ENCODE data around the gene MAP3K4. TPM values are rescaled to one million over a fixed set of nuclear protein-coding genes. Genes with fewer than 3 reads are reported as not detected.
A peak's percentile ranks its signal among the peaks of the same experiment; 100 is the strongest.

Gene MAP3K4
- total RNA-seq, 1 experiment from 2014 or later: 18.0 TPM

DNA sequence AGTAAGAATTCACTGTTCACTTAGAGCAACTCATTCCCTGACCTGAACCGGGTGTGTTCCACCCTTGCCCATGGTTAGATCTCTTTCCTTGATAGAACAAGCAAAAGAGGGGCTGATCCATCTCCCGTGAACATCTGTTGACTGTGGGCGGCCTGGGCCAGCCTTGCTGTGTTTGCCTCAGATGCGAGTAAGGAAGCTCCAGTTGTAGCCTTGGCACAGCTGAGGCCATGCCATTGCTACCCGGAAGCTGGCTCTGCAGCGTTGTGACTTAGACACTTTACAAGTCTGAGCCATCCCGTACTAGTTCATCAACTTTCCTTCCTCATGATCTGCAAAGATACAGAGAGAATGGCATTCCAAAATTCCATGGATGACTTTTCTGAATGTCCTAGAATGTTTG lies 139.0 kb downstream of the MAP3K4 start:
- in situ Hi-C loops (cut with HindIII; ENCODE audit: low pct_unique_long_range_greater_than_20kb, low sequenced_read_pairs): no loop called here

DNA sequence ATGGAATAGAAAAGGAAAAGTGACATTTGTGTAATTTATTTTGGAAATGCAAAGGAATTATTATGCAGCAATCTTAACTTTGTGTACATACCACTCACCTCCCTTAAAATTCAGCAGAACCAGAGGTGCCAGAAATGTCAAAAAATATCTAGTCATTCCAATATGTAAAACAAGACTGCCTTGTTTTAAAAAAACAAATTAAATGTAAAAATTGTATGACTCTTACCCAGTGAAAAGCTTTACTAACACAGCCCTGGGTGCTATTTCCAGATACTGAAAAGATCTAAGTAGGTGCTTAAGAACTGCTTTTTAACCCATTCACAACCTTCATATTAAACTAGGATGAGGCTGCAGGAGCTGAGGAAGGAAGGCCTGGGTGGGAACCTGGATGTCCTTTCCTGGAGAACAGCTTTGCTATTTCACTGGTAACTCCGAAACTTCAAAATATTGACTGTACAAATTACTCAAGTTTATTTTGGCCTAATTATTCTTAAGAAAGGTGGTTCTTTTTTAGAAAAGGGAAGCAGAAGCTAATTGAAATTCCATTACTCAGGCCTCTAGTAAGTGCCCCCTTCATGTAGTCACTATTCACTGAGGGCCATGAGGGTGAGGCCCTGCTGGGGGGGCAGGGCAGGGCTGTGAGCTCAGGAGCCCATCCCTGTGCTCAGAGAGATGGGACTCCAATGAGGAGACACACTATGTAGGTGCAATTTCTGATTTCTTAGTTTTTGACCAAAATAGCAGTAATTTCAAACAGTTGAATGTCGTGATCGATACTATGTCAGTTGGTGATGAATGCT lies 139.6 kb downstream of the MAP3K4 start:
- DNase-seq (ENCODE audit: low read depth): no peak
- in situ Hi-C loops (cut with HindIII; ENCODE audit: low pct_unique_long_range_greater_than_20kb, low sequenced_read_pairs): no loop called here

More for the DNA sequence above, 139.0 kb downstream of the MAP3K4 start:
- DNase-seq (ENCODE audit: low read depth): no peak

- DNase-seq (ENCODE audit: low read depth): no peak
- in situ Hi-C loops (cut with HindIII; ENCODE audit: low pct_unique_long_range_greater_than_20kb, low sequenced_read_pairs): no loop called here
These were observed 140.8 kb downstream of the MAP3K4 start for GRCh38 chr6:161132384-161132783.

- in situ Hi-C loops (cut with HindIII; ENCODE audit: low pct_unique_long_range_greater_than_20kb, low sequenced_read_pairs): no loop called here
These were observed 142.4 kb downstream of the MAP3K4 start for GRCh38 chr6:161133963-161134362.

DNA sequence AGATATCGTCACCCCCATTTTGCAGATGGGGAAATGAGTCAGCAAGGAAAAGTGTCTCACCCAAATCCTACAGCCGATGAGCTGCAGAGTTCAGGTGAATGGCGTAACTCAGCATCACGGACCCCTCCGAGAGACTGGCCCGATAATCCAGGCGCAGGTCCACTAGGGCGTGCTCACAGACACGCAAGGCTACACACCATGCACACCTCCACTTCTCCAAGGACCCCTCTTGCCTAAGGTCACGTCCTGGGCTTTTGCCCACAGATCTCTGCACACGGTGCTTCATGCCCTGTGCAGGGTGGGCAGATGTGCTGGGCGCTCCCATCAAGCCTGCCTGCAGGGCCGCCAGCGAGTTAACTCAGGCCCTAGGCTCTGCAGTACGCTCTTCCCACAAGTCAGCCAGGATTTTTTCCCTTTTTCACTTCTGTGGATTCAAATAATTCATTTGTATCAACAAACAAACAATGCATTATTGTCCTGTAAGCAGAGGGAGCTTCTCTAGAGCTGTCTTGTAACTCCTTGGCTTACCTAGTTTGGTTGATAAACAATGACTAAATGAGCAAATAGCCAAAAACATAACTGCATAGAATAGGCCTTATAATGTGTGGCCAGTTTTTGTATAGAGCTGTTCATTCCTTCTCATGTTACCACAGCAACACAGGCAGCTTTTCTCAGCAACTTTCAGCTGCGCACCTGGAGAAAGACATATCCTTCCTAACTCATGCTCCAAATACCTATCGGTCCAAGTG lies 143.2 kb downstream of the MAP3K4 start:
- no peak for DNase-seq (ENCODE audit: low read depth)
- in situ Hi-C loops (cut with HindIII; ENCODE audit: low pct_unique_long_range_greater_than_20kb, low sequenced_read_pairs): no loop called here

More at GRCh38 chr6:161133963-161134362, 142.4 kb downstream of the MAP3K4 start:
- DNase-seq (ENCODE audit: low read depth): no peak

- in situ Hi-C loops (cut with HindIII; ENCODE audit: low pct_unique_long_range_greater_than_20kb, low sequenced_read_pairs): no loop called here
- no peak for DNase-seq (ENCODE audit: low read depth)
These were observed 144.4 kb downstream of the MAP3K4 start for GRCh38 chr6:161135695-161136591.

GRCh38 chr6:161136655-161137054 lies 145.1 kb downstream of the MAP3K4 start:
- in situ Hi-C loops (cut with HindIII; ENCODE audit: low pct_unique_long_range_greater_than_20kb, low sequenced_read_pairs): no loop called here
- DNase-seq (ENCODE audit: low read depth): no peak

DNA sequence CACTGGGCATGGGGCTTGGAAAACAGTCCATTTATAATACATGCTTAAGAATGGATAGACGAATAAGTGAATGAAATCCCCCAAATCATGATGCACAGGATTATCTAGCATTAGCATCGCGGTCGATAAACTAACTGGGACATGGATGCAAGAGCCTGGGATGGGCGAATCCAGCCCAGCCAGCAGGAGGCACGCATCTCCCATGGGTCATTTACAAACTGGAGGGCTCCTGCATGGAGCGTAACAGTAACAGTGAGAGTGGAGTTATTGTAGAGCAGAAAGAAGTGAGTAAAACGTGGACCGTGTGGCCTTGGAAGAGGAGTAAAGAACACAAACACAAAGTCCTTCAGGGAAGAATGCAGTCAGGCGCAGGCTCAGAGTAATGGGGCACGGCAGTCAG lies 145.8 kb downstream of the MAP3K4 start:
- in situ Hi-C loops (cut with HindIII; ENCODE audit: low pct_unique_long_range_greater_than_20kb, low sequenced_read_pairs): no loop called here
- DNase-seq (ENCODE audit: low read depth): no peak

DNA sequence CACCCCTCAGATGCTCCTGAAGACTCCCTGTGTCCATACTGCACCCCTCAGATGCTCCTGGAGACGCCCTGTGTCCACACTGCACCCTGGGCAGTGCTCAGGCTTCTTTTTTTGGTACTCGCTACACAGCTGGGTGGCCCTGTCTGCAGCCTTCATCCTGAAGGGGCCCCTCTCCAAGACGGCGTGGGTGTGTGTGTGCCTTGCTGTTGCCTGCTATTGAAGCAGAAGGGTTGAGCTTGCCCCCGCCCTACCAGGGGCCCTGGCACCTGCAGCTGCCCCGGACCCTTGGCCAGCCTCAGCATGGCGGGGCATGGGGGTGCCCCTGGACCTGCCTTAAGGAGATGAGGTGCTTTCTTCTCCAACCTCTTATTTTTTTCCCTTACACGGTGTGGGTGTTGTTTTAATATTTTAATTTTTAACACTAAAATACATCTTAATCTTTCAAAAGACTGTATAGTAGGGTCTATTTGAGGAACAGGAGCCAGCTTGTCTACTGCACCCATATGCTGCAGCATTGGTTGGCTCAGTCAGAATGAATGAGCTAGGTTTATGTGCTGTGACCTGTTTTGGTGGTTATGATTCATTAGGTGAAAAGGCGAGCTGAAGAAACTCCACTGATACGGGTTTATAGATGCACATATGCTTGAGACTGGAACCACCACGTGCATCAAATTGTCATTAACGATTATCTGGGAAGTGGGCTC lies 146.4 kb downstream of the MAP3K4 start:
- in situ Hi-C loops (cut with HindIII; ENCODE audit: low pct_unique_long_range_greater_than_20kb, low sequenced_read_pairs): no loop called here
- no peak for DNase-seq (ENCODE audit: low read depth)

DNA sequence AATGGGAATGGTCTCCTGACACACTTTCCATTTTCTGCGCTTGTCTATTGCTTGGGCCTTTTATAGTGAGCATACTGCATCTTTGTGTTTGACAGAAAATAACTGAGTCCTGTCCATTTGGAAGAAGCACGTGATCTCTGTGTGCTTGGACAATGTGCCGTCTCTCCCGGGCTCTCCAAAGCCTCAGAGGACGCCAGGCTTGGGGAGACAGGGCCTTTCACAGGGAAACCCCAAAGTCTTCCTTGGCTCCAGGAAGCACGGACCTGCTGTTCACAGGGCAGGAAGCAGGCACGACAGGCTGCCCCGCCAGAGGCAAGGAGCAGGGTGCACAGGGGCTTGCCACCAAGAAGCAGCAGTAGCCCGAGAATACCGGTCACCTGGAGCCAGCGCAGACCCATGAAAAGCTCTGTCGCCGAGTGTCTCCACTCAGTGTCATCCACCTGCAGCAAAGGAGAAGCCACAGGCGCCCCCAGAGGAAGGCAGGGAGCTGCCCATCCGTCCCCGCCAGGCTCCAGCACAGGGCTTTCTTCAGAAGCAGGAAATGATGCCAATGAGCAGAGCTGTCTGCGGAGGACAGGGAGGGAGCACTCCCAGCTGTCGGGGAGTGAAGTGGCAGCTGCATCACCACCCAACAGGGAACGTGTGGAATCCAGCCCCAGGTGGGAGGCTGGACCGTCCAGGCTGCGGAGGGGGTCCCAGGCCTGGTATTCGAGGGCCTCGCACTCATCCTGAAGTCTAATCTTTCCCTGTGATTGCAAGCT lies 147.2 kb downstream of the MAP3K4 start:
- no peak for DNase-seq (ENCODE audit: low read depth)
- in situ Hi-C loops (cut with HindIII; ENCODE audit: low pct_unique_long_range_greater_than_20kb, low sequenced_read_pairs): no loop called here

GRCh38 chr6:161139304-161139765 lies 147.8 kb downstream of the MAP3K4 start:
- no peak for DNase-seq (ENCODE audit: low read depth)
- in situ Hi-C loops (cut with HindIII; ENCODE audit: low pct_unique_long_range_greater_than_20kb, low sequenced_read_pairs): no loop called here

GRCh38 chr6:161139766-161140553 lies 148.4 kb downstream of the MAP3K4 start:
- in situ Hi-C loops (cut with HindIII; ENCODE audit: low pct_unique_long_range_greater_than_20kb, low sequenced_read_pairs): no loop called here
- DNase-seq (ENCODE audit: low read depth): peak; percentile 55

DNA sequence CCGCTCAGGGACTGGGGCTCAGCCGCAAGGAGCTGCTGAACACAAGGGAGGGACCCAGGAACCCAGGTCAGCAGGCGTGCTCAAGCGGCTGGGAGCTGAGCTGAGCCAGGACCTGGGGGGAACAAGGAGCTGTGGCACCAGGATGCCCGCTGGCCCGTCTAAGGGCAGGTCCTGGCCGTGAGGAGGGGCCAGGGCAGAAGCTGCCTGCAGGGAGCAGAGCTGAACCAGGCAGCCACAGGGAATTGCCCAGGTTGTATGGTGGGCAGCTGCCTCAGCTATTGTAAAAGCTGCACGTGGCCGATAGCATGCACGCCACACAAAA lies 148.9 kb downstream of the MAP3K4 start:
- in situ Hi-C loops (cut with HindIII; ENCODE audit: low pct_unique_long_range_greater_than_20kb, low sequenced_read_pairs): no loop called here

DNA sequence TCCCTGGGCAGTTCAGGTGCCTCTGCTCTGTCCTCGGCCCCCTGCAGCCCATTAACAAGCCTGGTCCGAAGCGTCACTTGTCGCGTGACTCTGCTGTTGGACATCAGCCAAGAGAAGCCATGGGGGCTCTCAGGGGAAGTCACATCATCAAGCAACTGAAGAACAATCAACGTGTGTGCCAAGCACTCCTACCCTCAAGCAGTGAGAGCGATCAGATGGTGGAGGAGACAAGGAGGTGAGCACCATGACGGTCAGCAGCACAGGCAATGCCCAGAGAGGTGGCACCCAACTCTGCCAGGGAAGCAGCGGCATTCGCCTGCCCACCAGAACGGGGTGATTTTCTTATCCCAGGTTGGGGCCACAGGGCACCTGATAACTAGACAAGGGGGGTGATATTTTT lies 149.6 kb downstream of the MAP3K4 start:
- in situ Hi-C loops (cut with HindIII; ENCODE audit: low pct_unique_long_range_greater_than_20kb, low sequenced_read_pairs): no loop called here
- no peak for DNase-seq (ENCODE audit: low read depth)

More for the DNA sequence above, 148.9 kb downstream of the MAP3K4 start:
- DNase-seq (ENCODE audit: low read depth): no peak

DNA sequence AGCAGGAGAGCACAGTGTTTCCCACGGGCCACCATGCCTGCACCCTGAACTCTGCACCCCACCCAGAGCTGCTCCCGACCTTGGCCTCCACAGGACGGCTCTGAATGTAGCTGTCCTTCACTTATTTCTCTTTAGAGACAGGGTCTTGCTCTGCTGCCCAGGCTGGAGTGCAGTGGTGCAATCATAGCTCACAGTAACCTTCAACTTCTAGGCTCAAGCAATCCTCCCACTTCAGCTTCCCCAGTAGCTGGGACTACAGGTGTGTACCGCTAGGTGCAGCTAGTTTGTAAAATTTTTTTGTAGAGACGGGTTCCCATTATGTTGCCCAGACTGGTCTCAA lies 151.4 kb downstream of the MAP3K4 start:
- no peak for DNase-seq (ENCODE audit: low read depth)
- in situ Hi-C loops (cut with HindIII; ENCODE audit: low pct_unique_long_range_greater_than_20kb, low sequenced_read_pairs): no loop called here

DNA sequence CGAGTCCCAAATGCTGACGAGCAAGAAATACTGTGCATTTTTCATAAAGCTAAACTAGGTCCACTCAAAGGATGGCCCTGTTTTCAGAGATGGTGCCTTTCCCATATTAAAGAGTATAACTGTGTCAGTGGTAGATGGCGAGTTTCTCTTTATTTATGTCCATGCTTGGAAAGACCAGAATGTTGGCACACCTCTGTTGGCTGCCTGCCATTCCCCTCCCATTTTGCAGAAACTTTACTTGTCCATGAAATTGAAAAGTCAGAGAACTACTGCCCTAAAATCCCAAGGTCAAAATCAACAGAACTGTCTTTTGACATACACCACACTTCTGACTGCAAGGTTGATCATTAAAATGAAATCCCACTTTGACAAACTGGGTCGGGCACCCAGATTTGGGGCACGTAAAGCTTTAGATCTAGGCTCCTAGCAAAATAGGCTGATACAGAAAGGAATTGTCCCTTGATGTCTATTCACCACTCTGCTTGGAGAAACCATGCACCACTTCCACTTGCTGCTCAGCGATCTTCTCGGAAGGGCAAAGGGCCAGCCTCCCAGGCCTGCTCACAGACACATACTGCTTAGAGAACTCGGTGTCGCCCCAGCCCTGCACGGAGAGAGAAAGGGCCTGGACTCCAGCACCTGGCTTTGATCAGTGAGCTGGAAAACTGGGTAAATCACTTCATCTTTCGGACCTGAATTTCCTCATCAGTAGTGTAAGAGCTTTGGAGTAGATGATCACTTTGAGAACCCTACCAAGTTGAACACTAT lies 152.3 kb downstream of the MAP3K4 start:
- no peak for DNase-seq (ENCODE audit: low read depth)
- in situ Hi-C loops (cut with HindIII; ENCODE audit: low pct_unique_long_range_greater_than_20kb, low sequenced_read_pairs): no loop called here

All from Caki2 (cell line).